Stimulated activated CD4-positive, alpha-beta T cell treated with anti-CD3 and anti-CD28 coated beads, Interleukin-4, amount 100 ng/mL, for 24 hours (primary cell): Measurements from ENCODE around the gene ZNF407.

Experiments
- DNase-seq: peaks from one replicate; pipeline ENCODE4 v3.0.0-alpha.2; 2020

Gene ZNF407

DNA sequence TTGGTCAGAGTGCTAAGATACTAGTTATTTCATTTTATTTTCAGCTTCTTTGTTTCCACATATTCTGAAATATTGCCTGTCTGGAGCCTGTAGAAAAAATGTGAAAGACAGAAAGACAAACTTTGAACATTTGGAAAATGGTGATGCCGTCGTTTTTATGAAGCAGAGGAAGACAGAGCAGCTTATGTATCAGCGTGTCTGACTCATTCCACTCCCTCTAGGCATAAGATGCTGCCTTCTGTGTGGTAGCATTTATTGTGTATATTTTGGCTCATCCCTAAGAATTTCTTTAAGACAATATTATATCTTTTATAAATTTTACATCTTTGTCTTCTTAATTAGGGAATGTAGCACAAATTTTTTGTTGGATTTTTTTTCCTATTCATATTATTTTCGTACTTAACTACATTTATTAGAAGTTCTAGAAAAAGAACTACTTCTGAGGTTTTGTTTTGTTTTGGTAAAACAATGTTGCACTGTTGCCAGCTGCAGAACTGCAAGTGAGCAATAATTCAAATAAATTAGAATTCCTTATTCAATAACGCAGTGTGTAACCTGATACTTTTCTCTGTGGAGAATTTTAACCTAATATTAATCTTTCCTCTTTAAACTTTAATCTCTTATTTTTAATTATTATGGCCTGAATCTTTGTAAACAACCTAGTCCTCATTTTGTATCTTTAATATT lies 300.4 kb downstream of the ZNF407 start:
- DNase-seq = no peak

DNA sequence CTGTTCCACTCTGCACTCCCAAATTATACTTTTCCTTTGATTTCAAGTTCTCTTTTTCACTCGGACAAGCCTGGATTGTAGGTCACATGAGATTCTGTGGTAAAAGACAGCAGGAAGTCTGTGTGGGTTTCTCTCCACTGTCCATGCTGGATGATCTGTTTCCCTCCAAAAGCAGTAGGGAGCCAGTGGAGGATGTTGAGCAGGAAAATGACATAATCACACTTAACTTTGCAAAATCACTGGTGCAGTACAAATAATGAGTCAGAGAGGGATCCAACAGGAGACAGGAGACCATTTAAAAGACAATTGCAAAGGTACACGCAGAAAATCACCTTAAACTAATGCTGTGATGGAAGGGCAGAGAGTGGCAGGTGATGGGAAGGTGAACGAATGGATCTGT lies 301.3 kb downstream of the ZNF407 start:
- no peak for DNase-seq

DNA sequence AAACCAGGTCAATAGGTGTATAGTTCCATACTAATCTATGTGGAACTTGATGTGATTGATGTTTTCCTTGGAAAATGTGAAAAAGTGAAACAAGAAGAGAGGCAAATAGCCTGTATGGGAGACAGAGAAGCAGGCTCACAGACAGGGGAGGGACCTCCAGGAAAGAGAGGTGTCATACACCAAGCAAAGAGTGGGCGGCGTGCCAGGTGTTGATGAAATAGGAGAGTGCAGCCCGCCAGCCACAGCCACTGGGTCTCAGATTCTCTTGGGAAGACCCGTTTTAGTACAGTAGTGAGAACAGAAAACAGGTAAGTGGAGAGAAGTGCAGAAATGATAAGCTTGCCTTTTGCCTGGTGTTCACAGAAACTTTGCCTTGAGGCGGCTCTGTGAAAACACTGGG lies 301.9 kb downstream of the ZNF407 start:
- DNase-seq = no peak

DNA sequence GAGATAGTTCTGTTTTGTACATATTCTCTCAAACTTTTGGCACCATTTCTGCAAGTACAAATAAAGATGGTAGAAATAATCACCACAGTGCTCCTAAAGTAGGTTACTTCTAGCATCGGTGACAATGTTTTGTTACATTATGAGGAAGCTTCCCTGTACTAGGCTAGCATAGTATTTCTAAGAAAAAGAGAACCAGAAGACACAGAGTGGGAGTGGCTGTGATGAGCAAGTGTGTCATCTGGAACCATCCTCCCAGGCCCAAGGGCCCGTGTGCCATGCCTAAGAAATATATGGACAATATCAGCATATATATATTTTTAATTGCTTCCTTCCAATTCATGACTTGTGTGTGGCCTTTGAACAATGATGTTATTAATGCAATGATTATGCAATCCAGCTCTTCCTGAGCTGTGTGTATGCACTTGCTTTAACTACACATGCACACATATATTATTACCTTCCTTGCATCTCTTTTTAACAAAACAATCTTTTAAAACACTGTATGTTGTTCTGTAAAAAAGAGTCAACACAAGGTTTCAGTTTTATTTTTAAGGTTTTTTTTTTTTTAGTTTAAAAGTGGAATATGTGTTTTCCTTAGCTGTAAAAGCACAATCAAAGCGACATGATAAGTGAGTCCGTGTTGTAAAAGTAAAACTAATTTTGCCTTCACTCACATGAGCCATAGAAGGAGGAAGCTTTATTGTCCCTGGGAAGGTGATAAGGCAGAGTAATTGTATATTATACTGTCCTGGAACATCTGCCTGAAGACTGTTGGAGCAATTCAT lies 303.9 kb downstream of the ZNF407 start:
- DNase-seq = no peak

DNA sequence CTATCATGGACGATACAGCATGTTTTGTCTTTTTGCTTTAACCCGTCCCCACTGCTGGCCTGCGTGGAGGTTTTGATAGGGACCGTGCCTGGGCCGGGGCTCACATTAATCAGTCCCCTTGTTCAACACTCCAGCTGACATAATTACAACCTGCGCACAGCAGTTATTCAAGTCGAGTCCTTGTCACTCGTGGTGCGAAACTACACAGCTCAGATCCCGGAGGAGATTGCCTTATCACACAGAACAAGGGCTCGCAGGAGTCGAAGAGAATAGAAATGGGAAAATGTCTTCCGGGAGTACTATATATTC lies 304.4 kb downstream of the ZNF407 start:
- DNase-seq = no peak

DNA sequence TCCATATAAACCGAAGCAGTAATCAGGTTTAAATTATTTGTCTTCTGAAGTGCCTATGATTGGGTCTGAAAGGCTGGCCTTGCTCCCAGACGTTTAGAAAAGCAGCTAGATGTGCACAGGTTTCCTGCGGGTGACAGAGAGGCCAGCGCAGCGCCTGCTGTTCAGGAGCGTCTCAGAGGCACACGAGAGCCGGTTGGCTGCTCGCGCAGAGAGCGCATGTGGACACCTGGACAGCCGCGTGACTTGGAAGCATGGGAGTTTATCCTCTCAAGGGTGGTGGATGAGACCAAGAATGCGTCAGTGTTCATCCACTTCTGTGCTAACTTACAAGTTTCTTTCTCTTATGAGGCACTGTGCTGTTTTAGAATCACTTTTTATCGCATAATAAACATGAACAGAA lies 307.6 kb downstream of the ZNF407 start:
- DNase-seq = no peak

DNA sequence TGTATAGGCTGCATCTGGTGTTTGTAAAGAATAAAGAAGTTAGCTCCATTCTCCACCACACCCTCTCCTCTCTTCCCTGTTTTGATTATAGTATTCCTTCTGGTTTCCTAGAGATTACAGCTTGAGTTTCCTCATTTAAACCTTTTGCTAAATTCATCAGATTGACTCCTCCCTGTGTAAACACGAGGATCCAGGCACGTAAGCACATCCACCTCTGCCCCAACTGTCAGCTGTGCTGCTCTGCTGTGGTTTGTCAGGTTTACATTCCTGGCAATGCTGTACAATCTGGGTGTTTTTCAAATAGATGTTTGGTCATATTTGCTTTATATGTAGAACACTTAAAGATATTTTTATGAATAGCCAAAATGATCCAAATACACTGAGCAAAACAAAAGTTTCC lies 308.5 kb downstream of the ZNF407 start:
- DNase-seq = no peak

DNA sequence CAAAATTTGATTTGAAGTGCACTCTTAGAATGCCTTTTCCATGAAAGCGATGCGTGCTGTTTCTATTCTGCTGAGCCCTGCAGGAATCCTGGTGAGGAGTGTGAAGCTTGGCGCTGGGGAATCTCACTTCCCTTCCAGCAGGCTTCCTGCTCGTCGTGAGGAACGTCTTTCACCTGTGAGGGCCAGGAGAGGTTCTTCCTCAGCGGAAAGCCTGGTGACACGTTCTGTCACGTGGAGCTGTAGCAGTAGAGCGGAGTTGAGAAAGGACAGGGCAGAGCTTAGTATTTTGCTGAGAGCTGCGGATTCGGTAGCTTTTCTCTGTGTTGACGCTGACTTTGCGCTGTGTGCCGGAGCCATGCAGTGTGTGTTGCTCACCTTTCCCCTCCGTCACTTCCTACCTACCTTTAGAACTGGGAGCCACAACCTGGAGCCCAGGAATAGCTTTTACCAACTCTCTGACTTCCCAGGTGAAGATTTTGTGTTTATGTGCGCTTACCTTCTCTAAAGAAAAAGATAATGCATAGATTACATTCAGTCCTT lies 316.5 kb downstream of the ZNF407 start:
- DNase-seq = no peak

DNA sequence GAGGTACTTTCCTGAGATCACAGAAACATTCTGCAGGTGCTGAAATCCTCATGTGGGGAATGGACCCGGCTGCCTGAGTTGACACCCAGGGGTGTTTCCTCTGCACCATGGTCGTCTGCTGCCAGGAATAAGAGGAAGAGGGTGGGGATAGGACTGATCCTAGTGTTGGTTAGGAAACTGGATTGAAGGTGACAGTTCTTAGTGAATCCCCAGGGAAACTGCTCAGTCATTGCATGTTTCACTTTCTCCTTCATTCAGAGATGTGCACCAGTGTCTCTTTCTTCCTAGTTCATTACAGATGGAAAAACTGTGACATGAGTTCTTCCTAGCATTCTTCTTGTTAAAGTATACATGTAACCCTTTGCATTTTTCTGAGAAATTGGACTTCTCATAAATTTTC lies 317.0 kb downstream of the ZNF407 start:
- DNase-seq = no peak

DNA sequence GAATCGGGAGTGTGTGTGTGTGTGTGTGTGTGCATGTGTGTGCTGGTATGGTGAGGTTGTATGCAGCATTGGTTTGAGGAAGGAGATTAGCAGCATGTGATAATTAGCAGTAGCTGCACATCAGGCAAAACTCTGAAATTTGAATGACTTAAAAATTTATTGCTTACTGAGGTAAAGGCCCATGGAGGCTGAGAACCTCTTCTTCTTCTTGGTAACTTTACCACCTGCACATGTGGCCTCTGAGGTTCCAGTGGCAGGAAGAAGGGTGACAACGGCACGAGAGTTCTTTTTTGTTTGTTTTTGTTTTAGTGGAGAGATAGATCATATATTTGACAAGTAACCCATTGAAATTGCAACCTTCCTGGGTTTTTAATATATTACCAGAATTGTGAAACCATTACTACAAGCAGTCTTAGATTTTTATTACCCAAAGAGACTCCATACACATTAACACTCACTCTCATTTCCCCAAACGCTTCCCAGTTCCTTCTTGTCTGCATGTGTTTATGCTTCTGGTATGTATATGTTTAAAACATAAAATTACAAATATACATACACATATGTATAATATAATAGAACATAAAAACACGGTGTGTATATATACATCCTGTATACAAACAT lies 319.2 kb downstream of the ZNF407 start:
- no peak for DNase-seq

DNA sequence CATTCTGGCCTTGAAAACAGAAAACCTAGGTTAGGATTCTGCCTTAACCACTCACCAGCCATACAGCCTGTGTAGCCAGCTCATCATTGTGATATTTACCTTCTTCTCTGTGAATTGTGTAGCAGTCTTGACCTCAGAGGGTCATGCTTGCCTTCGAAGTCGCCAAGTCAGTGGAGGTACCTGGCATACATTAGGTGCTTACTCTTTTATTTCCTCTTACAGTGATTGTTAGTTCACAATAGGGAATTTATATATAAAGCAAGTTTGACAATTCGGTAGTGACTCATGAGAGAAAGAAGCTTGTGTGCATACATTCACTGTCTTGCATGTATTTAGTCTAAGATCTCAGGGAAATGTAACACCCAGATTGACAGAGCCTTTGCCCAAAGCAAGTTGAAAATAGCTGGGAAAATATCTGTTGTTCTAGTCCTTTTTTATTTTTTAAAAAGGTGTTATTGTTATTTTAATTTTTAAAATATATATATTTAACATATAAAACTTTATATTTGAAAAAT lies 320.7 kb downstream of the ZNF407 start:
- no peak for DNase-seq

DNA sequence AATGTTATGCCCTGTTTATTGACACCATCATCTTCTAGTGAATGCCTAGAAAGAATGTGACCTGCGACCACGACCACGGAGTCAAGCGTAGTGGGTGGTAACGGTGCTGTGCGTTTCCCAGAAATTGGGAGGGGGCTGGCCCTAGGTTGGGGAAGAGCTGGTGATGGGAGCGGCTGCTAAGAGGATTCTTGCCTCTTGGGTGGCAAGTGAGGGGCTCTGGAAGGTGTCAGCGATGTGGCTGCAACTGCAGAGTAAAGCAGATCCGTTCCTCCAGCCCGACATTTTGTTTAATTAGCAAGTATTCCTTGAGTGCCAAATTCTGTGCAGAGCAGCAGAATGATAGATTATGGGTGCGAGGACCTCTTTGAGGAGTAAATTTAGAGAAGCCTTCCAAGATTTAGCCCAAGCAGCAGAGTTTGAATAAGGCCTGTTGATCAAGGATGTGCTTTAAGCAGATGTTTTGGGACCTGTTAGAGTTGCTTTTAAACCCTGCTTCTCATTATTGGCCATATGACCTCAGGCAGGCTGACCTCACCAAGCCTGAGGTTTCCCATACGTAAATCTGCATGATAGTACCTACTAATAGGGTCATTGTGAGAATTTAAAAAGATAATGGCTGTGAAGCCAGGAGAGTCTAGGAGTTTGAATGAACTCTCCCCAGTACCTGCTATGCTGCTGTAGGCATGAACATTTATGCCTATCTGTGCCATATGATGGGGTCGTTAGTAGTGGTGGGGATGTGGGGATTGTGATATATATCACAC lies 323.6 kb downstream of the ZNF407 start:
- DNase-seq = no peak

DNA sequence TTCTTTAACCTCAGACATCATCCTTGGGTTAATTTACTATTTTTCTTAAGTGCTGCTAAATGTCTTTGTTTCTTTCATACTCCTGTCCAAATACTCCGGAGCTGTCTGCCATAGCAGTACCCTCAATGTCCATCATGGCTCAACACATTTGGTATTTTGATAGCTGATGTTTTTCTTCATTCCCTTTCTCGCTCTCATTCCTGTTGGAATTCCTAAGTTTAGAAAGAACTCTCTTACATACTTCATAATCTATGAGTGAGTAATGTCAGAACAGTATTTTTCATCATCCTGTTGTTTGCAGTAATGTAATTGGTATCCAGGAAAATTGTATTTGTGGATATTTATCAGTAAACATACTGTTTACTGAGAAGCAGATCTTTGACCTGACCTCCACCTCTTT lies 328.4 kb downstream of the ZNF407 start:
- DNase-seq = no peak

DNA sequence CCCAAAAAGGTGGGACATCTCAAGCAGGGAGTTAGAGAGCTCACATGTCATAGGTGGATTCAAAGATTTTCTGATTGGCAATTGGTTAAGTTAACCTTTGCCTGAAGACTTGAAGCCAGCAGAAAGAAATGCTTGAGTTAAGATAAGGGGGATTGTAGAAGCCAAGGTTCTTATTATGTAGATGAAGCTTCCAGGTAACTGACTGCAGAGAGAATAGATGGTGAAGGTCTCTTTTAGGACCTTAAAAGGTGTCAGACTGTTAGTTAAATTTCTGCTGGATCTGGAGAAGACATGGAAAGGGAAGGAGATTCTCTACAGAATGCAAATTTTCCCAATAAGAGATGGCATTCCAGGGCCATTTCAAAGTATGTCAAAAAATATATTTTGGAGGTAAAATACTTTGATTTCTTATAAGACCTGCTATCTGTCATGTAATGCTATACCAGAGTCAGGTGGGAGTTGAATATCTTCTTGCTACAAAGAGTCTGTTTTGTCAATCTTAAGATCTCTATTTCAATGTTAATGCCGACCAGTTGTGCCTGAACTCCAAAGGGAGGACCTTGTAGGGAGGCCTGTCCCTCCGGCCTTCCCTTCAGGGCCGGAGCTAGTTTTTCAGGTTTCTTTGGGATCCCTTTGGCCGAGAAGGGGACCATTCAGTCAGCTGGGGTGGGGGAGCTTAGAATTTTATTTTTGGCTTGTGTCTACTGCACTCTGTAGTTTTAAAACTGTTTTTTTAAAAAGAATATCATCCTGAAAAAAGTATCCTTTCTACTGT lies 330.7 kb downstream of the ZNF407 start:
- no peak for DNase-seq

DNA sequence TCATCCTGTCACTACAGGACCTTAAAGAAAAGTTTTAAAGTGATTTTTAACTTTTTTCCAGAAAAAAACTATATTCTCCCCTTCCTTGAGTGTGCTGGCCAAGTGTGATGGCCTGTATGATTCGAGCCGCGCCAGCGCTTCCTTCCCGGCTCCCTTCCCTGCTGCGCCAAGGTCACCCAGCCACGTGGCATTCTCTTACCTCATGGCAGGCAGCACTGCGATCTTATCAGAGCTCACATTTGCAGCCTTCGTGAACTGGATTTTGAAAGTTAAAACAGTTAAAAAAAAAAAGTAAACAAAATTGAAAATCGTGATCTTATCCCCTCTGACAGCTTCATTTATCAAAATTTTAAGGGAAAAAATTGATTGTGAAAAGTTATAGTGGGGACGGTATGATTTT lies 331.4 kb downstream of the ZNF407 start:
- DNase-seq = no peak

DNA sequence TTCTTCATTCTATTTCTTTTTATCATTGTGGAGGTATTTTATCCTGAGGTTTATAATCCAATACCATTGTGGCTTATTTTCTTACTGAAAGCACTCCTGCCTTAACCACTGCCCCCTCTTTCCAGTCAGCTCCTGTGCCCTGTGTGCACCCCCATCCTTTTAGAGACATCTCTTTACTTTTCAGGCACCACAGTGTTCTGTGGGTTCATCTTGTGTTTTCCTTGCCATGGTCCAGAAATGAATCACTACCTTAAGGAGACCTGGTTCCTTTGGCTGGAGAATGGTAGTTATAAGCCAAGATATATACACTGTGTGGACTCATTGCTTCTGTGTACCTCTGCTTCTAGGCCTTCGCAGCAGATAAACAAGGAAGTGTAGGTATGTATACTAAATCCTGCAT lies 332.9 kb downstream of the ZNF407 start:
- DNase-seq = no peak

DNA sequence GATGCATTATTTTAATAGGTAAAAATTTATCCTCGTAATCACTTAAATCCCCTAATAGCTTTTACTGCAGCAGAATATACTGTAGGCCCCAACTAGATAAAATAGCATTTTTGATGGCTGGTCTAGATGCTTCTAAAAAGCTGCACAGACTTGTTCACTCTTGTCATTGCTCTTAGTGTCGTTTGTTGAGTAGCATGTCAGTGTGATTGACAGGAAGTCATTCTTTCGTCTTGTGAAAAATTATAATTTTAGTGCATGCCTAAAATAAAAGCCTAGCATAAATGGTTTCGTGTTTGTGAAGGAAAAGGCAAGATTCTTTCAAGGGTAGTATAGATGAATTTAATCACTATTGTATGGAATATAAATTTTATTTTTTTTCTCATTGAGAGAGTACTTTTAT lies 336.3 kb downstream of the ZNF407 start:
- no peak for DNase-seq

DNA sequence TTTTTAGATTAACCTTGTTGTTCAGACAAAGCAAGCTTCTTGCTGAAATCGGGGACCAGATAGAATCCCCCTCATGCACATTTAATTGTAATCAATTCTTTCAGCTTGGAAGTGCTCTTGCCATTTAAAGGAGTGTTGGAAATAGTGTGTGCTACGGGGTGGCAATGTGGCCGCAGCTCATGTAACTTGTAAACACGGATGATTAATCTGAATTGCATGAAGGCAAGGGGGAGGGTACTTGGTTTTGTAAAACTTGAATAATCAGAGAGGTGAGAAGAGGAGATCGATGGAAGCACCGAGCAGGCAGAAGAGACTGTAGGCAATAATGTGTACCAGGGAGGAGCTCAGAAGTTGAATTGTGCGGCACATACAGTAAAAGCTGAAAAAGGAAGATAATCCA lies 337.8 kb downstream of the ZNF407 start:
- DNase-seq = no peak

DNA sequence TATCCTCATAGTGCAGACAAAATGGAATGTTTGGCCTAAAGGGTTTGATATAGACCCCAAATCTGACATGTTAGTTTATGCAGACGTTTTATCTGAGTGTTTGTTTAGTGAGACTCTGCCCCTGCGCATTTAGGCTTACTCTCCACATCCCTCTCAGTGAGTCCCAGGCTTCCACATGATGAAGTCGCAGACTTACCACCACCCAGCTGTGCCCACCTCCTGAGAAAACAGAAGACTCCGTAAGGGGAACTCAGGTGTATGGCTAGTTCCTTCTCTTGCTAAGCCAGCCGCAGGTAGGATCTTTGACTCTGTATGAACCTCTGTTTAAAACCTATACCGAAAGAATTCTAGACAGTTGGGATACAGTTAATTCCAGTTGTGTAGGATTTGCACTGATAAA lies 338.7 kb downstream of the ZNF407 start:
- no peak for DNase-seq

DNA sequence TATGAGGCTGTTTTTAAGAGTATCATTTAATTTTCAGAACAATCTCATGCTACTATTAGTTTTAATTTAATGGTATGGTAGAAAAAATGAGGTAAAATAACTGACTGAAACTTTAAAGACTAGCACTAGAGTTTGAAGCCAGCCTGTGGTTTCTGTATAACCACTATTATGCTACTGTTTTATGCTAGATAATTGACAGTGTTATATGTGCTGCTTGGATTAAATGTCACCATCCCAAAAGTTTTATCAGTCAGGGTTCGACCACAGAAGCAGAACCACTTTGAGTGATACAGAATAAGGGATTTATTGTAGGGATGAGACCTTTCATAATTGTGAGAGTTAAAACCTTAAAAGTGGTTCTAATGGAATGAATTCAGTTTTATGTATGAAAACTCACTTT lies 339.6 kb downstream of the ZNF407 start:
- DNase-seq = no peak

DNA sequence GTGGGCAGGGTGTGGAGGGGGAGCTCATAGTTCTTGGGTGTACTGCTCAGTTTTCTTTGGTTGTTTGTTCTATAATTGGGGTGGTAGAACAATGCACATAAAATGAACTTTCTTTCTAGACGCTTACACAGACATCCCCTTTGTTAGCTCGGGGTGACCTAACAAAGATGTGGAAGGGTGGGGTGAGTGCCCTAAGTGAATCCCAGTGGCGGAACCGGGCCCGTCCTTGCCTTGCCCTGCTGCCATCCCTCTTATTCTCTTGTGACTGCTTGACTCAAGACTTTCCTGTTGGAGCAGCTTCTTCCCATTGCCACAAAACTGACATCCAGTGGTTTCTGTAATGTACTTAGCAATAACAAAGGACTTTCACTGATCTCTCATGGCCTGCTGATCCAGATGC lies 343.2 kb downstream of the ZNF407 start:
- DNase-seq = no peak

DNA sequence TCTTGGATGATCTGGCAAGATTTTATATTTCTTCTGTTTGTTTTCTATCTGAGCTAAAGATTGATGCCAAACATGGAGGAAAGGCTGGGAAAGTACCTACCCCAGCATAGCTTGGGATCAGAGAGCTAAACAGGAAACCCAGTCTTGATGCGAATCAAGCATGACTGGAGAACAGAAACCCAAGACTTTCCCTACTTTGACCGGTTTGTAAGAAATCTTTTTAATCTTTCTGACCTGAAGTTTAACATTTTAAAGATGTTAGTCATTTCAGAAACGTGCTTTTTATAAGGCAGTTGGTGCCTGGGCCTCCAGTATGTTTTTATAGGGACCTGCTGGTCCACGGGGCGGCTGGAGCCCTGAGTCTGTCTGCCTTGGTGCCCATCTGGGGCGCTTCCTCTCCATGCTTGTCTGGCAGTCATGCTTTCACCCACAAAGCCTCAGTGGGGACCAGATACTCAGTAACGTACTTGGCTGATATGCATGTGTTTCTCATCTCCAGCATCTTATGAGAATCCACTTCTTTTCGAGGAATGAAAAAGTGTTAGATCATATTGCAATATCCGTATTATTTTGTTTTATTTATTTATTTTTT lies 344.7 kb downstream of the ZNF407 start:
- DNase-seq = peak; percentile 11
